Nephron progenitor cell (in vitro differentiated cells): Measurements from ENCODE around the gene SAP25.

Experiments
- DNase-seq: peaks from one replicate; pipeline ENCODE4 v3.0.0; 2021
- H3K27ac Mint-ChIP-seq: 2 replicates; pipeline ENCODE4 v1.8.0; 2021; ENCODE audit warnings: mild to moderate bottlenecking, moderate library complexity, mixed read lengths
- H3K27me3 Mint-ChIP-seq: 2 replicates; pipeline ENCODE4 v1.8.0; 2021; ENCODE audit warnings: mild to moderate bottlenecking, low read depth, mixed read lengths; ENCODE audit not compliant: poor library complexity
- H3K36me3 Mint-ChIP-seq: 2 replicates; pipeline ENCODE4 v1.8.0; 2021; ENCODE audit warnings: low read depth, mixed read lengths
- H3K4me1 Mint-ChIP-seq: 2 replicates; pipeline ENCODE4 v1.8.0; 2021; ENCODE audit warnings: mixed read lengths
- H3K4me3 Mint-ChIP-seq: 2 replicates; pipeline ENCODE4 v1.8.0; 2021; ENCODE audit warnings: mild to moderate bottlenecking, moderate library complexity, mixed read lengths
- H3K9me3 Mint-ChIP-seq: 2 replicates; pipeline ENCODE4 v1.8.0; 2021; ENCODE audit warnings: mild to moderate bottlenecking, moderate library complexity, mixed read lengths
- CTCF ChIP-seq: fragments of 200-600 bp; sonication (generic); IDR thresholded peaks from 2 replicates; pipeline ENCODE4 v1.5.0; 2021; ENCODE audit warnings: antibody characterized with exemption

SAP25 gene

GRCh38 chr7:100573691-100574361 lies at the start of gene SAP25:
TSS of gene SAP25 (minus strand) at chr7:100573900. CDS start at chr7:100573742, 158 bp downstream.
- Mint-ChIP-seq H3K27me3 (peaks cover 3% of the 10 kb centered on the region), H3K27ac (no peak within 1 kb of the TSS), H3K4me3 (no peak within 1 kb of the TSS), H3K4me1 (peaks cover 32% of the 10 kb centered on the region), H3K36me3 (peaks cover 13% of the 10 kb centered on the region), H3K9me3 (no peaks in the 10 kb centered on the region)
- TF ChIP-seq CTCF = no peak
- no peak for DNase-seq

- TF ChIP-seq CTCF = no peak
- peaks cover 11% of the 10 kb centered on the region for H3K36me3 Mint-ChIP-seq
- DNase-seq = no peak
- no peaks in the 10 kb centered on the region for H3K9me3 Mint-ChIP-seq
- H3K27ac Mint-ChIP-seq = no peak overlapping the region
- H3K4me3 Mint-ChIP-seq = no peak overlapping the region
- H3K4me1 Mint-ChIP-seq = peaks cover 26% of the 10 kb centered on the region
- peaks cover 24% of the 10 kb centered on the region for H3K27me3 Mint-ChIP-seq
These were observed 47.9 kb upstream of the SAP25 start for GRCh38 chr7:100621554-100621953.

- H3K27ac Mint-ChIP-seq = no peak overlapping the region
These were observed 47.1 kb upstream of the SAP25 start for GRCh38 chr7:100620804-100621203.

GRCh38 chr7:100620239-100620638 lies 46.5 kb upstream of the SAP25 start:
- no peak overlapping the region for H3K4me3 Mint-ChIP-seq
- H3K27me3 Mint-ChIP-seq = peaks cover 33% of the 10 kb centered on the region
- peaks cover 12% of the 10 kb centered on the region for H3K36me3 Mint-ChIP-seq
- no peak for TF ChIP-seq CTCF
- H3K4me1 Mint-ChIP-seq = peaks cover 18% of the 10 kb centered on the region
- H3K9me3 Mint-ChIP-seq = no peaks in the 10 kb centered on the region
- H3K27ac Mint-ChIP-seq = no peak overlapping the region
- DNase-seq = no peak

More at GRCh38 chr7:100620804-100621203, 47.1 kb upstream of the SAP25 start:
- Mint-ChIP-seq H3K27me3 (peaks cover 30% of the 10 kb centered on the region), H3K4me1 (peaks cover 20% of the 10 kb centered on the region), H3K4me3 (no peak overlapping the region), H3K36me3 (peaks cover 11% of the 10 kb centered on the region), H3K9me3 (no peaks in the 10 kb centered on the region)
- DNase-seq = no peak
- TF ChIP-seq CTCF = no peak

GRCh38 chr7:100614308-100614861 lies 40.7 kb upstream of the SAP25 start:
- Mint-ChIP-seq H3K4me3 (no peak overlapping the region), H3K9me3 (no peaks in the 10 kb centered on the region), H3K27me3 (peaks cover 17% of the 10 kb centered on the region), H3K4me1 (peaks cover 13% of the 10 kb centered on the region), H3K36me3 (peaks cover 15% of the 10 kb centered on the region), H3K27ac (no peak overlapping the region)
- TF ChIP-seq CTCF = no peak
- no peak for DNase-seq
